ENCODE measurements around the gene CLNK. TPM values are rescaled to one million over a fixed set of nuclear protein-coding genes. Genes with fewer than 3 reads are reported as not detected.

Gene CLNK
- polyA plus RNA-seq, 2 of the 4 experiments (the other 2 are of a cell fraction), result not detected

DNA sequence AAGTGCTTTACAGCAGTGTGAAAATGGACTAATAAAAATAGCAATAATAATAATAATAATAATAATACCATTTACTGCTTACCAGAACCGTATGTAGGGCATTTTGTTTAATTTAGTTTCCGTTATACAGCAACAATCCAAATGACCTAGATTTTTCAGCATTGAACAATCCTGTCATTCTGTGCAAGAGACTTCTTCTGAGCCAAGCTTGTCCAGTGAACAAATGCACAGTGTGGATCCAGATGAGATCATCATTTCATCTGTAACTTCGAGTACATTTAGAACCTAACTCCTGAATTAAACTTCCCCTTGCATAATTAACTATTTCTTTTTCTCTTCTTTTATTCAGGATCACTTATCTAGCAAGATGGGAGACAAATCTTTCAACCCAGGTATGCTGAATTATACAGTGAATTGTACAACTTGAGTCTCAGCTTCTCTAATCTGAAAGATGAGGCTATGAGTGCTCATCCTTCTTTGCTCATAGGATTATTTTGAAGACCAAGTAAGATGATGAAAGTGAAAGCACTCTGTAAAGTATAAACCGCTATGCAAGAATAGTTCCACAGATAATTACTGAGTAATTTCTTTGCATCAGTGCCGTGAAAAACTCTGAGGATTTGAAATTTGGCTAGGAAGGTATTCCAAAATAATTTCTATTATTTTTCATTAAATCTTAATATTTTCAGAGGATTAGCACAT, 6.6 kb downstream of the CLNK start:
- H3K4me2 ChIP-seq, result no peak overlapping the region
- no peak for TF ChIP-seq ZNF302 (CRISPR knock-in tag; IDR thresholded peaks at IDR 0.05)
- TF ChIP-seq EHMT2 (IDR thresholded peaks at IDR 0.05; ENCODE audit: low read depth), result no peak
- no peak for TF ChIP-seq CHD2 (IDR thresholded peaks at IDR 0.05; ENCODE audit: low read length, partially characterized antibody)
- no peak for TF ChIP-seq HMGXB4 (CRISPR knock-in tag; IDR thresholded peaks at IDR 0.05; ENCODE audit: borderline replicate concordance)
- TF ChIP-seq BCL3 (IDR thresholded peaks at IDR 0.05), result no peak
- TF ChIP-seq POLR2AphosphoS2 (conservative IDR thresholded peaks at IDR 0.05; ENCODE audit: low read length), result no peak
- TF ChIP-seq FOSL2 (IDR thresholded peaks at IDR 0.05), result no peak
- TF ChIP-seq FOSL2 (CRISPR knock-in tag; IDR thresholded peaks at IDR 0.05), result no peak
- TF ChIP-seq SMC3 (IDR thresholded peaks at IDR 0.05), result no peak
- TF ChIP-seq TP53 (CRISPR knock-in tag; IDR thresholded peaks at IDR 0.05), result no peak
- no peaks in the 10 kb centered on the region for H3K4me1 ChIP-seq
- FAIRE-seq, result no peak
- WGBS (ENCODE audit: missing lambda C conversion rate), result 3% methylated on average over 5 of the region's 5 CpGs
- no peak overlapping the region for H3K4me3 ChIP-seq
- no peaks in the 10 kb centered on the region for H3K9me3 ChIP-seq
- no peak overlapping the region for H3K27ac ChIP-seq
- DNase-seq (ENCODE audit: low read depth in 1 of 2, low spot score in 1 of 2), result no peak
- ChIA-PET POLR2A (no interaction called here), CTCF (no interaction called here)
- ATAC-seq, result no peak

DNA sequence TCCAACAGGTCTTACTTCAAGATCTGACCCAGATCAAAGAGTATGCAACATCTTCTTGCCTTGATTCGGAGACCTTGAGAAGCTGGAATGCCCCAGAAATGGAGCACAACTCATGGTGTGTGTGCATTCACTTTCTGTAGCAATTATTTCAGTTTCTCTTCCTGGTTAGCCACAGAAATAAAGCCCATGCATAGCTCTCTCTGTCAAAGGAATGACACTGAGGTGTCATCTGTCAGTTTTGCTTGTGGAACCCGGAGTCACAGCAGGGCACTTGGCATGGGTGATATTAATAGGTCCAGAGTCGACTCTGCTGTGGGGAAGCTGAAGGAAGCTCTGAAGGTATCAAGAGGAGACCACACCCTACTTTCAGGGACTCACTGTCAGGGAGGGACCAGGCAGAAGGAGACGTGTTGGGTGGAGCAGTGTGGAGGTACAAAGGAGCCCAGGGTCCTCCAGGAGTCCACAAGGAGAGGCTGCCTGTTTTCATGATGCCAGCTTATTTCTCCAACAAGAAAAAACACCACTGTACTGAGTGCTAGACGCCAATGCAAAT, 10.7 kb downstream of the CLNK start:
- ChIA-PET POLR2A (no interaction called here), CTCF (no interaction called here)
- 10% methylated on average over 5 of the region's 5 CpGs for WGBS (ENCODE audit: missing lambda C conversion rate)
- TF ChIP-seq SREBF2 (IDR thresholded peaks at IDR 0.05) (no peak), RFX5 (IDR thresholded peaks at IDR 0.05) (no peak), EHMT2 (IDR thresholded peaks at IDR 0.05; ENCODE audit: low read depth) (no peak), JUNB (IDR thresholded peaks at IDR 0.05) (no peak), POLR2A (IDR thresholded peaks at IDR 0.05; ENCODE audit: low read length) (no peak), CHD2 (IDR thresholded peaks at IDR 0.05; ENCODE audit: low read length, partially characterized antibody) (no peak), TFCP2L1 (CRISPR knock-in tag; IDR thresholded peaks at IDR 0.05) (no peak)
- TF ChIP-seq, protein P1, sequence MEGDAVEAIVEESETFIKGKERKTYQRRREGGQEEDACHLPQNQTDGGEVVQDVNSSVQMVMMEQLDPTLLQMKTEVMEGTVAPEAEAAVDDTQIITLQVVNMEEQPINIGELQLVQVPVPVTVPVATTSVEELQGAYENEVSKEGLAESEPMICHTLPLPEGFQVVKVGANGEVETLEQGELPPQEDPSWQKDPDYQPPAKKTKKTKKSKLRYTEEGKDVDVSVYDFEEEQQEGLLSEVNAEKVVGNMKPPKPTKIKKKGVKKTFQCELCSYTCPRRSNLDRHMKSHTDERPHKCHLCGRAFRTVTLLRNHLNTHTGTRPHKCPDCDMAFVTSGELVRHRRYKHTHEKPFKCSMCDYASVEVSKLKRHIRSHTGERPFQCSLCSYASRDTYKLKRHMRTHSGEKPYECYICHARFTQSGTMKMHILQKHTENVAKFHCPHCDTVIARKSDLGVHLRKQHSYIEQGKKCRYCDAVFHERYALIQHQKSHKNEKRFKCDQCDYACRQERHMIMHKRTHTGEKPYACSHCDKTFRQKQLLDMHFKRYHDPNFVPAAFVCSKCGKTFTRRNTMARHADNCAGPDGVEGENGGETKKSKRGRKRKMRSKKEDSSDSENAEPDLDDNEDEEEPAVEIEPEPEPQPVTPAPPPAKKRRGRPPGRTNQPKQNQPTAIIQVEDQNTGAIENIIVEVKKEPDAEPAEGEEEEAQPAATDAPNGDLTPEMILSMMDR (IDR thresholded peaks at IDR 0.05), result no peak
- no peak for DNase-seq (ENCODE audit: low read depth in 1 of 2, low spot score in 1 of 2)
- Histone ChIP-seq H3K27ac (no peak overlapping the region), H3K9me3 (no peaks in the 10 kb centered on the region), H3K4me3 (no peak overlapping the region), H3K4me1 (no peaks in the 10 kb centered on the region), H3K4me2 (no peak overlapping the region)
- no peak for ATAC-seq
- no peak for FAIRE-seq

DNA sequence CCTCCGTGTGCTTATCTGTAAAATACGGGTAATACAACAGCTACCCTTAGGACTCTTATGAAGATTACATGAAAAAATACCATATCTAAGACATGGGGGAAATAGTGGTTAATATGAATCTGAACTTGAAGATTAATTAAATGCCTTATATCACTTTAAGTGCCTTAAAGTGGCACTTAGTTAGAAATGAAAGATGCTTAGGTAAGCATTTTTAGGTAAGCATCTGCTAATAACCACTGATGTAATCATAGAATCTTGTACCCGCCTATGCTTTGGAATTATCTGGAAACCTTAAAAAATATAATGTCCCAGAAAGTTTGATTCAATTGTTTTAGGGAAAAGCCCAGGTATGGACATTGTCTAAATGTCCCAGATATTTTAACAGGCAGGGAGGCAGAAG, 12.2 kb downstream of the CLNK start:
- H3K9me3 ChIP-seq, result no peaks in the 10 kb centered on the region
- H3K4me1 ChIP-seq, result no peaks in the 10 kb centered on the region
- no peak for TF ChIP-seq ZFP36 (IDR thresholded peaks at IDR 0.05; ENCODE audit: borderline replicate concordance, partially characterized antibody)
- no peak for TF ChIP-seq SREBF2 (IDR thresholded peaks at IDR 0.05)
- peak; percentile 88 for TF ChIP-seq MAFK (IDR thresholded peaks at IDR 0.05; ENCODE audit: partially characterized antibody)
- TF ChIP-seq NPAS2 (CRISPR knock-in tag; IDR thresholded peaks at IDR 0.05; ENCODE audit: borderline replicate concordance), result no peak
- TF ChIP-seq KDM1A (IDR thresholded peaks at IDR 0.05; ENCODE audit: low read depth), result no peak
- no peak for TF ChIP-seq FOSB (CRISPR knock-in tag; IDR thresholded peaks at IDR 0.05)
- TF ChIP-seq HEYL (CRISPR knock-in tag; IDR thresholded peaks at IDR 0.05), result no peak
- TF ChIP-seq ELK1 (IDR thresholded peaks at IDR 0.05; ENCODE audit: low read depth, low read length), result no peak
- FAIRE-seq (no peak), DNase-seq (ENCODE audit: low read depth in 1 of 2, low spot score in 1 of 2) (no peak), ATAC-seq (no peak)
- H3K4me3 ChIP-seq, result no peak overlapping the region
- 39% methylated on average over 3 of the region's 3 CpGs for WGBS (ENCODE audit: missing lambda C conversion rate)
- H3K27ac ChIP-seq, result no peak overlapping the region
- ChIA-PET CTCF (interaction anchor here (1.0 kb wide), 1 partner anchor 19 kb away, joined by 3 read pairs; no protein-coding TSS in a partner anchor), POLR2A (no interaction called here)
- H3K4me2 ChIP-seq, result no peak overlapping the region
